Central memory CD8-positive, alpha-beta T cell (primary cell): ENCODE data around the gene FUT7.

Experiments
- ATAC-seq: fragments of 150-1000 bp; cut with Tn5 transposase; replicated peaks from 2 replicates; pipeline ENCODE4 v1.10.0; 2022; ENCODE audit warnings: mild to moderate bottlenecking, moderate FRiP score, moderate number of reproducible peaks; ENCODE audit not compliant: poor library complexity, severe bottlenecking; ENCODE audit errors: extremely low read depth
- DNase-seq, 2 donors: peaks; one replicate each; pipeline ENCODE4 v3.0.0; 2021; ENCODE audit warnings: low spot score in 2 of 2
- H3K27ac Mint-ChIP-seq: one replicate; pipeline ENCODE4 v1.8.0; 2022; ENCODE audit warnings: low read depth, mild to moderate bottlenecking, moderate library complexity, mixed read lengths
- H3K27me3 Mint-ChIP-seq: one replicate; pipeline ENCODE4 v1.8.0; 2022; ENCODE audit warnings: mixed read lengths
- H3K36me3 Mint-ChIP-seq: one replicate; pipeline ENCODE4 v1.8.0; 2022; ENCODE audit warnings: mild to moderate bottlenecking, moderate library complexity, mixed read lengths; ENCODE audit not compliant: insufficient read depth
- H3K4me1 Mint-ChIP-seq: one replicate; pipeline ENCODE4 v1.8.0; 2022; ENCODE audit warnings: mixed read lengths
- H3K4me3 Mint-ChIP-seq: one replicate; pipeline ENCODE4 v1.8.0; 2022; ENCODE audit warnings: mild to moderate bottlenecking, moderate library complexity, mixed read lengths
- H3K9me3 Mint-ChIP-seq: one replicate; pipeline ENCODE4 v1.8.0; 2022; ENCODE audit warnings: mixed read lengths

The FUT7 gene

GRCh38 chr9:136990242-136990911 lies 41.5 kb downstream of the FUT7 start:
- Mint-ChIP-seq H3K27me3 (no peaks in the 10 kb centered on the region), H3K9me3 (no peaks in the 10 kb centered on the region), H3K27ac (no peak overlapping the region), H3K4me1 (peaks cover 9% of the 10 kb centered on the region), H3K4me3 (peak overlapping the region; percentile 85), H3K36me3 (peaks cover 18% of the 10 kb centered on the region)
- no peak for ATAC-seq
- no peak for DNase-seq

DNA sequence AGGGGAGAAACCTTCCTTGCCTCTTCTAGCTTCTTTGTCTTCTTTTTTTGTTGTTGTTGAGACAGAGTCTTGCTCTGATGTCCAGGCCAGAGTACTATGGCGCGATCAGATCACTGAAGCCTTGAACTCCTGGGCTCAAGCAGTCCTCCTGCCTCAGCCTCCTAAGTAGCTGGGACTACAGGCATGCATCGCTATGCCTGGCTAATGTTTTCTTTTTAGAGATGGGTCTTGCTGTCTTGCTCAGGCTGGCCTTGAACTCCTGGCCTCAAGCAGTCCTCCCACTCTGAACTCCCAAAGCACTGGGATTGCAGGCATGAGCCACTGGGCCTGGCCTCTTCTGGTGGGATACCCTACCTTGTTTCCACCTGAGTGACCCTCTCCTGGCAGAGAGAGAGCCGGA lies 43.0 kb downstream of the FUT7 start:
- H3K36me3 Mint-ChIP-seq: peaks cover 14% of the 10 kb centered on the region
- no peaks in the 10 kb centered on the region for H3K9me3 Mint-ChIP-seq
- no peak for DNase-seq
- H3K27me3 Mint-ChIP-seq: peaks cover 7% of the 10 kb centered on the region
- ATAC-seq: no peak
- H3K4me1 Mint-ChIP-seq: peaks cover 10% of the 10 kb centered on the region
- H3K27ac Mint-ChIP-seq: no peak overlapping the region
- no peak overlapping the region for H3K4me3 Mint-ChIP-seq

DNA sequence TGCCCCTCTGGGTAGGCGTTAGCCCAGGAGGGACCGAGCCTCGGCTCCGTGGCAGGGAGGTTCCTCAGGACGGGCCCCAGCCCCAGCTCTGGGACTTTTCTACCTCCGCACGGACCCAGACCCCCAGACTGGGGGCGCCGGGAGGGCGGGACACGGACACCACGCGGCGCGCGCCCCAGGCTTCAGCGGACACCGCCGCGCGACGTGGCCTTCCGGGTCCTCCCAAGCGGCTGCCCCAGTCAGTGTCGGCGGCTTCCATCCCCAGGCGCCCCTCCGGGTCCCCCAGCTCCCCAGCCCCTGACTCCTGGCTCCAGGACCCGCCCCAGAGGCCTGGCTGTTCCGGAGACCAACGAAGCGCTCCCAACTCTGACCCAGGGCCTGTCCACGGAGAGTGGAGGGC lies 46.0 kb downstream of the FUT7 start:
- no peaks in the 10 kb centered on the region for H3K9me3 Mint-ChIP-seq

GRCh38 chr9:136985027-136985602 lies 46.8 kb downstream of the FUT7 start:
- H3K4me1 Mint-ChIP-seq: peaks cover 7% of the 10 kb centered on the region
- DNase-seq: no peak
- H3K36me3 Mint-ChIP-seq: peaks cover 2% of the 10 kb centered on the region
- H3K27me3 Mint-ChIP-seq: peaks cover 12% of the 10 kb centered on the region
- H3K4me3 Mint-ChIP-seq: peak overlapping the region; percentile 41
- H3K9me3 Mint-ChIP-seq: no peaks in the 10 kb centered on the region
- H3K27ac Mint-ChIP-seq: no peak overlapping the region
- ATAC-seq: peak; percentile 43

More for the DNA sequence above, 46.0 kb downstream of the FUT7 start:
- Mint-ChIP-seq H3K4me1 (peaks cover 7% of the 10 kb centered on the region), H3K27me3 (peaks cover 12% of the 10 kb centered on the region), H3K4me3 (no peak overlapping the region), H3K36me3 (peaks cover 2% of the 10 kb centered on the region), H3K27ac (no peak overlapping the region)
- ATAC-seq (no peak), DNase-seq (no peak)

GRCh38 chr9:136984464-136985026 lies 47.3 kb downstream of the FUT7 start:
- DNase-seq: no peak
- Mint-ChIP-seq H3K27me3 (peaks cover 12% of the 10 kb centered on the region), H3K36me3 (peaks cover 2% of the 10 kb centered on the region), H3K4me1 (peaks cover 7% of the 10 kb centered on the region), H3K27ac (no peak overlapping the region), H3K4me3 (peak overlapping the region; percentile 41), H3K9me3 (no peaks in the 10 kb centered on the region)
- ATAC-seq: no peak

GRCh38 chr9:136983656-136984314 lies 48.1 kb downstream of the FUT7 start:
- Mint-ChIP-seq H3K9me3 (no peaks in the 10 kb centered on the region), H3K27ac (no peak overlapping the region), H3K4me3 (no peak overlapping the region), H3K36me3 (peaks cover 2% of the 10 kb centered on the region), H3K4me1 (peaks cover 7% of the 10 kb centered on the region), H3K27me3 (peaks cover 12% of the 10 kb centered on the region)
- no peak for ATAC-seq
- no peak for DNase-seq

DNA sequence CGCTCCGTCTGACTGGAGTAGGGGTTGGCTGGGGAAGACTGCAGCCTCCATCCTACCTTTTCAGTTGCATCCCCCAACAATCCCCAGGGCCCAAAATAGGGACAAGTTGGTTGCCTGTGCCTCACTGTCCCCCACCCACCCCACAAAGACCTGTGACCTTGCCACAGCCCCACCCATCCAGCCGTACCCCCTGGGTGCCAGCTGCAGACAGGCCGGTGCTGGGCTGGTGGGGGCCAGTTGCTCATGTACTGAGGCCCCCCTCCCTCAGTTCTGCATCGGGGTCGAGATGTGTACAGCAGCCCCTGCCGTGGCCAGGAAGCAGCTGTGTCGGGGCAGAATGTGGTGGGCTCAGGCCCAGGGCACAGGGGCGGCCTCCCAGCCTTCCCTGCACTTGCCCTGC lies 48.7 kb downstream of the FUT7 start:
- Mint-ChIP-seq H3K4me3 (no peak overlapping the region), H3K4me1 (peaks cover 7% of the 10 kb centered on the region), H3K9me3 (no peaks in the 10 kb centered on the region), H3K27me3 (peaks cover 12% of the 10 kb centered on the region), H3K36me3 (peaks cover 2% of the 10 kb centered on the region), H3K27ac (no peak overlapping the region)
- ATAC-seq (no peak), DNase-seq (no peak)

DNA sequence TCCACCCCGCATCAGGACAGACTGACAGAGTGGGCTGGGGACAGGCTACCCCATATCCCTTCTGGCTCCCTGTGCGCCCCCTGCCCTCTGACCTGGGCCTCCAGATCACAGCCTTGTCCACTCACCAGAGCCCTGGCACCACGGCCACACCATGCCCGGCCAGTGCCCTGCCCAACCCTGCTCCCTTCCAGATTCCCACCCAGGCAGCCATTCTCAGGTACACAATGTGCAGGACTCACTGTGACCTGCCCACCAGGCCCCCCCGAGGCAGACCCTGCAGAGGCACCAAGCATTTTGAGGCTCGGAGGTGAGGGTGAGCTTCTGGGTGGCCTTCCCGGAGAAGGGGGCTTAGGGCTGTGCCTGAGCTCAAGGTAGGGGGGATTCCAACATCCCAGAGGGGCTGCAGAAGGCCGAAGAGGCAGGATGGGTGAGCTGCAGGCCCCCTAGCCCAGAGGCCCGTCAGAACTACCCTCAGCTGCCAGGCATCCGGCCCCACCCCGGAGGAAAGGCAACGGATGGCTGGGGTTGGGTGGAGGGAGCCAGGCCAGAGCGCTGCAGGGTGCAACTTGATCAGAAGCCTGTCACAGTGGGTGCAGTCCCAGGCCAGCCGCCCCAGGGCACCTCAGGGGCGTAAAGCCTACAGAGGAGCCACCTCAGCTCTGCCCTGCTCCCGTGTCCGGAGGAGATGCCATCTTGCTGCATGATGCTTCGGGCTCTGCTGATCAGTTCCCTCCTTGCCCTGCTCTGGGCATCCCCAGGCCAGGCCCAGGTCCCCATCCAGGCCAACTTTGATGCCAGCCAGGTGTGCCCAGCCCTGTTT lies 49.4 kb downstream of the FUT7 start, which contains the start of gene LCNL1:
Gene LCNL1 (plus strand): TSS at position 762 of the 820 bp plus-strand sequence. CDS start 594 bp downstream, outside the sequence.
- peaks cover 7% of the 10 kb centered on the region for H3K4me1 Mint-ChIP-seq
- no peaks in the 10 kb centered on the region for H3K9me3 Mint-ChIP-seq
- no peak within 1 kb of the TSS for H3K27ac Mint-ChIP-seq
- H3K4me3 Mint-ChIP-seq: no peak within 1 kb of the TSS
- no peak for DNase-seq
- peaks cover 12% of the 10 kb centered on the region for H3K27me3 Mint-ChIP-seq
- peaks cover 2% of the 10 kb centered on the region for H3K36me3 Mint-ChIP-seq
- no peak for ATAC-seq

- no peak overlapping the region for H3K4me3 Mint-ChIP-seq
- peaks cover 2% of the 10 kb centered on the region for H3K36me3 Mint-ChIP-seq
- DNase-seq (no peak), ATAC-seq (no peak)
- peaks cover 12% of the 10 kb centered on the region for H3K27me3 Mint-ChIP-seq
- H3K27ac Mint-ChIP-seq: no peak overlapping the region
- H3K9me3 Mint-ChIP-seq: no peaks in the 10 kb centered on the region
- peaks cover 7% of the 10 kb centered on the region for H3K4me1 Mint-ChIP-seq
Measured at GRCh38 chr9:136981588-136982231, 50.2 kb downstream of the FUT7 start.

GRCh38 chr9:136980669-136981478 lies 51.0 kb downstream of the FUT7 start:
- DNase-seq (no peak), ATAC-seq (no peak)
- H3K4me3 Mint-ChIP-seq: no peak overlapping the region
- H3K36me3 Mint-ChIP-seq: peaks cover 2% of the 10 kb centered on the region
- no peaks in the 10 kb centered on the region for H3K9me3 Mint-ChIP-seq
- no peak overlapping the region for H3K27ac Mint-ChIP-seq
- H3K4me1 Mint-ChIP-seq: peaks cover 15% of the 10 kb centered on the region
- peaks cover 12% of the 10 kb centered on the region for H3K27me3 Mint-ChIP-seq
